ENCODE measurements around the gene SMCO2. TPM values are rescaled to one million over a fixed set of nuclear protein-coding genes. Genes with fewer than 3 reads are reported as not detected.
A peak's percentile ranks its signal among the peaks of the same experiment; 100 is the strongest.

SMCO2 gene
- total and polyA plus RNA-seq, 9 of the 15 experiments (the other 6 are each of a cell fraction or from before 2014, with no cell fraction given), result not detected

GRCh38 chr12:27477049-27477448 is 30.5 kb downstream of the SMCO2 start:
- BruUV-seq (replicated peaks), result no TSS peak
- CTCF ChIA-PET (ENCODE audit: low intra/inter-chr PET ratio), result no interaction called here
- H3K9me3 ChIP-seq (replicated peaks; ENCODE audit: control insufficient read depth, insufficient read depth, low read depth, low read length), result no peaks in the 10 kb centered on the region
- ATAC-seq (no peak), FAIRE-seq (no peak), DNase-seq (ENCODE audit: extremely low read depth in 1 of 4, low spot score in 3 of 4) (no peak)
- H3K79me2 ChIP-seq (ENCODE audit: control insufficient read depth, insufficient read depth, low read length), result no peaks in the 10 kb centered on the region
- POLR2A ChIA-PET, result no interaction called here
- no peaks in the 10 kb centered on the region; a peak in 1 of 5 replicates for H3K27me3 ChIP-seq (ENCODE audit: control insufficient read depth in 2 of 2, insufficient read depth in 2 of 2, low read length in 2 of 2)
- no peak overlapping the region for H3K4me3 ChIP-seq
- H4K20me1 ChIP-seq (replicated peaks; ENCODE audit: control insufficient read depth, insufficient read depth, low read length), result no peaks in the 10 kb centered on the region
- intact Hi-C loops (cut with micrococcal nuclease) (no loop called here), in situ Hi-C loops (cut with MboI) (no loop called here)
- no peaks in the 10 kb centered on the region for H3K4me1 ChIP-seq (replicated peaks in 1 of 2; ENCODE audit: control insufficient read depth in 2 of 2, insufficient read depth in 2 of 2, low read length in 2 of 2)
- H3K4me2 ChIP-seq (ENCODE audit: insufficient read depth, low read length), result no peak overlapping the region
- TF ChIP-seq VEZF1 (CRISPR knock-in tag; IDR thresholded peaks at IDR 0.05) (no peak), ZFP91 (CRISPR knock-in tag; IDR thresholded peaks at IDR 0.05) (no peak), ZFP1 (CRISPR knock-in tag; IDR thresholded peaks at IDR 0.05) (0 out of 2 replicates have a peak, but pooled peaks have one; percentile 43), ZNF384 (IDR thresholded peaks at IDR 0.05; ENCODE audit: low read depth, low read length) (peak; percentile 56; the same call in 1 of the 2 replicates), SMARCA4 (IDR thresholded peaks at IDR 0.05) (no peak)
- no peaks in the 10 kb centered on the region for H3K36me3 ChIP-seq (ENCODE audit: control insufficient read depth, insufficient read depth, low read length)
- H3K9me1 ChIP-seq (ENCODE audit: control insufficient read depth, insufficient read depth, low read length), result no peaks in the 10 kb centered on the region
- H3K27ac ChIP-seq (ENCODE audit: extremely low read depth, low read depth, low read length), result no peak overlapping the region
- H2AFZ ChIP-seq (ENCODE audit: low read depth, low read length), result no peak overlapping the region
- H3K9ac ChIP-seq (ENCODE audit: insufficient read depth in 1 of 2, low read depth in 2 of 2, low read length in 2 of 2), result no peak overlapping the region

Data from K562 (cell line).